HG03159 (cell line): ENCODE measurements around the gene PDE4D.

Experiments used
- ATAC-seq: cut with Tn5 transposase; IDR thresholded peaks from one replicate; pipeline ENCODE4 v1.9.1; 2021; ENCODE audit warnings: mild to moderate bottlenecking, moderate library complexity; ENCODE audit not compliant: unreplicated experiment

Gene PDE4D

GRCh38 chr5:59893429-59894227, at the start of gene PDE4D:
Gene PDE4D (minus strand): TSS chr5:59893726.
- ATAC-seq, result no peak

- no peak for ATAC-seq
Measured at GRCh38 chr5:59937633-59938032, 44.1 kb upstream of the PDE4D start.

GRCh38 chr5:59923465-59923864, 29.9 kb upstream of the PDE4D start:
- ATAC-seq, result no peak

- ATAC-seq, result no peak
Measured at GRCh38 chr5:59922220-59922619, 28.7 kb upstream of the PDE4D start.

- no peak for ATAC-seq
Measured at GRCh38 chr5:59921816-59922215, 28.3 kb upstream of the PDE4D start.

- ATAC-seq, result no peak
Measured at GRCh38 chr5:59919484-59919883, 26.0 kb upstream of the PDE4D start.

- ATAC-seq, result no peak
Measured at GRCh38 chr5:59917121-59917520, 23.6 kb upstream of the PDE4D start.

GRCh38 chr5:59905188-59905587, 11.7 kb upstream of the PDE4D start:
- no peak for ATAC-seq

- no peak for ATAC-seq
Measured at GRCh38 chr5:59897075-59897474, 3.5 kb upstream of the PDE4D start.

GRCh38 chr5:59891962-59892643, 1.4 kb downstream of the PDE4D start:
- ATAC-seq, result no peak

GRCh38 chr5:59887274-59887673, 6.3 kb downstream of the PDE4D start:
- ATAC-seq, result no peak

GRCh38 chr5:59874675-59875074, 18.9 kb downstream of the PDE4D start:
- no peak for ATAC-seq

- ATAC-seq, result no peak
Measured at GRCh38 chr5:59873113-59873512, 20.4 kb downstream of the PDE4D start.

GRCh38 chr5:59866661-59867060, 26.9 kb downstream of the PDE4D start:
- no peak for ATAC-seq

GRCh38 chr5:59864718-59865117, 28.8 kb downstream of the PDE4D start:
- no peak for ATAC-seq

GRCh38 chr5:59863777-59864176, 29.7 kb downstream of the PDE4D start:
- ATAC-seq, result no peak

- ATAC-seq, result no peak
Measured at GRCh38 chr5:59856358-59856757, 37.2 kb downstream of the PDE4D start.

GRCh38 chr5:59850766-59851165, 42.8 kb downstream of the PDE4D start:
- no peak for ATAC-seq

GRCh38 chr5:59847586-59847985, 45.9 kb downstream of the PDE4D start:
- ATAC-seq, result no peak

- ATAC-seq, result no peak
Measured at GRCh38 chr5:59845730-59846129, 47.8 kb downstream of the PDE4D start.

- ATAC-seq, result no peak
Measured at GRCh38 chr5:59843511-59844213, 49.9 kb downstream of the PDE4D start.

GRCh38 chr5:59842999-59843398, 50.5 kb downstream of the PDE4D start:
- no peak for ATAC-seq
